ENCODE data around the gene EVC. TPM values are rescaled to one million over a fixed set of nuclear protein-coding genes. Genes with fewer than 3 reads are reported as not detected.

EVC gene
- total RNA-seq, 1 experiment from 2014 or later: 11.3 TPM

GRCh38 chr4:5730993-5731990 is 20.3 kb downstream of the EVC start:
- no peak for DNase-seq (ENCODE audit: low spot score)

DNA sequence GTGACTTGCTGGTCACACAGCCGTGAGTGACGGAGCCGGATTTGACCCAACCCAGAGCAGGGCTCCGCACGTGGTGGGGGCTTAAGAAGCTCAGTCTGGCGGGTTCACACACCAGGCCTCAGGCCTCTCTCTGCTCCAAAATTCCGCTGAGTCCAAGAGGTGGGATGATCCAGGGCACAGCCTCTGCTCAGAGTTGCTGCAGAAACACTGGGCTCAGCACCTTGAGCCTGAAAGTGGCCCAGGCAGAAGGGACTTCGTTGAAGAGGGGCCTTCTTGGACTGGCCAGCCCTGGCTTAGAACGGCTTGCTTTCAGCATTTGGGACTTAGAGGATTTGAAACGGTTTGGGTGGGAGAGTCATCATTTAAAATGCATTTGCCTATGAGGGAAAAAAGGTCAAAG is 21.2 kb downstream of the EVC start:
- DNase-seq (ENCODE audit: low spot score): no peak

GRCh38 chr4:5734853-5735252 is 23.9 kb downstream of the EVC start:
- no peak for DNase-seq (ENCODE audit: low spot score)

- no peak for DNase-seq (ENCODE audit: low spot score)
Measured at GRCh38 chr4:5735463-5735862, 24.5 kb downstream of the EVC start.

GRCh38 chr4:5738061-5738460 is 27.1 kb downstream of the EVC start:
- no peak for DNase-seq (ENCODE audit: low spot score)

- no peak for DNase-seq (ENCODE audit: low spot score)
Measured at GRCh38 chr4:5742388-5742787, 31.4 kb downstream of the EVC start.

GRCh38 chr4:5742968-5743367 is 32.0 kb downstream of the EVC start:
- no peak for DNase-seq (ENCODE audit: low spot score)

DNA sequence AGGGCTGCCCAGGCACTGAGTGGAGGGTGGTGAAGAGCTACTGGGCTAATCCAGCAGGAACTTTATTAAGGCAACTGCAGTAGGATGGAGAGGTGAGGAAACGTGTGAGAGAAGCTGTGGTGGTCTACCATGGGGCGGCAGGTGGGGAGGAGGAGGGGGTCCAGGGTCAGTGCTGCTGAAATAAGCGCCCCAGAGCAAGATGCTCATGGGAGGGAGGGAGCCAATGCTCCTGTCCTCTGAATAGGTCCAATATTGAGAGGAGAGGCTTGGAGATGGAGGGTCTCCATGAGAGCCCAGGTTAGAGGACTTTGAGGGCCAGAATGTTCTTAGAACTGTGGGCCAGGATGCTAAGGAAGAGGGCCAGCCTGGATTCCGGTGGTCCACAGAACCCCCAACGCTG is 35.2 kb downstream of the EVC start:
- DNase-seq (ENCODE audit: low spot score): no peak

GRCh38 chr4:5746829-5747737 is 36.1 kb downstream of the EVC start:
- peak; percentile 79 for DNase-seq (ENCODE audit: low spot score)

DNA sequence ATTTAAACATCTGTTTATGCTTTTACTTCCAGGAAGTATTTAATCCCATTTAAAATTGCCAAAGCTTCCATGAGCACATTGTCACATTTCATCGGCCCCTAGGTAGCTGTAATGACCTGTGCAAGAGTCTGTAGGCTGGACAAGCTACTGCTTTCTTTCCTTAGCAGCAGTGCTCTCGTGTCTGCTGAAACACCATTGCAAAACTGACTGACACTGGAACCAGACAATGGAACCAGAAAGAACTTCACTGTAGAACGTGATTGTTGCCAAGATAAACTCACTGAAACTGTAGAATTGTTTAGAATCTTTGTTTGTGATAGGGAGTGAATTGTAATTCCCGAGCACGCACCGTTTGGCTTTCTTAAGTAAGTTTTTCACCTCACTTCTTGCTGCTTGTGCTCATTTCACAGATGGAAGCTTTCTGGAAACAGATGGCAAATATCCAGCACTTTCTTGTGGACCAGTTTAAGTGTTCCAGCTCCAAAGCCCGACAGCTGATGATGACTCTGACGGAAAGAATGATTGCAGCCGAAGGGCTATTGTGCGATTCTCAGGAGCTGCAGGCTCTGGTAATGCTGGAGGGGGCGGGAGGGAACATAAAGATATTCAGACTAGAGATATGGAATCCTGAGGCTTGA is 36.9 kb downstream of the EVC start:
- peak; percentile 41 for DNase-seq (ENCODE audit: low spot score)

DNA sequence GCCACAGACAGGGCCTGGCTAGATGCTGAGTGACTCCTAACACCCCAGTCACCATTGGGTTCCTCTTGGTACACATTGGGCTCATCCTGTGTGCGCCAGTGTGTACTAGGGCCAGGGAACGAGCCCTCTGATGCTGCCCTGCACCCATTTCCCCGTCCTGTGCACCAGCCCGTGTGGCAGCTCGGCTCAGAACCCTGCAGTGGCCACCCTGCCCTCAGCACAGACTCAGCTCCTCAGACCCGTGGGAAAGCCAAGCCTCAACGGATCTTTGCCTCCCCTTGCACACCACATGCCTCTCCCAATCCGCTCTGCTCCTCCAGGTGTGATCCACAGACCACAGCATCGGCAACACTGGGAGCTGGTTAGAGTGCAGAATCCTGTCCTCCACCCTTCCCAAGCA is 38.6 kb downstream of the EVC start:
- DNase-seq (ENCODE audit: low spot score): no peak

- peak; percentile 34 for DNase-seq (ENCODE audit: low spot score)
Measured at GRCh38 chr4:5750052-5750945, 39.3 kb downstream of the EVC start.

GRCh38 chr4:5750946-5751665 is 40.1 kb downstream of the EVC start:
- peak; percentile 30 for DNase-seq (ENCODE audit: low spot score)

- DNase-seq (ENCODE audit: low spot score): no peak
Measured at GRCh38 chr4:5751666-5752375, 40.8 kb downstream of the EVC start.

- peak; percentile 52 for DNase-seq (ENCODE audit: low spot score)
Measured at GRCh38 chr4:5752376-5753184, 41.6 kb downstream of the EVC start.

GRCh38 chr4:5753366-5753765 is 42.4 kb downstream of the EVC start:
- no peak for DNase-seq (ENCODE audit: low spot score)

GRCh38 chr4:5753766-5754528 is 42.9 kb downstream of the EVC start:
- DNase-seq (ENCODE audit: low spot score): peak; percentile 79

DNA sequence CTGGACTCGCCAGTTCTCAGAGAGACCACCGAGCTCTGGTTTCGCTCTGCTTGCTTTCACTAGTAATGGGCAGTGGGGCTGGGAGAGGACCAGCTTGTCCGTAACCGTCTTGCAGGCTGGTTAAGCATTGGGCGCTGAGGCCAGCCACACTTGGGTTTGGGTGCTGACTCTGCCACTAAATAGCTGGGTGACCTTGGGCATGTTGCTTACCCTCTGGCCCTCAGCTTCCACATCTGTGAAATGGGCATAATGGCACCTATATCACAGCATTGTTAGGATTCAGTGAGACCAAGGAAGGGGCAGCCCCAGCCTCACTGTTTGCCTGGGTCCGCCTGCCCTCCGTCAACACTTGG is 43.5 kb downstream of the EVC start:
- DNase-seq (ENCODE audit: low spot score): no peak
